Measurements from ENCODE around the gene FABP6. TPM values are rescaled to one million over a fixed set of nuclear protein-coding genes. Genes with fewer than 3 reads are reported as not detected.

The FABP6 gene
- total and polyA plus RNA-seq, 12 donors: 0.13 to 5.9 (median 1.4) TPM

DNA sequence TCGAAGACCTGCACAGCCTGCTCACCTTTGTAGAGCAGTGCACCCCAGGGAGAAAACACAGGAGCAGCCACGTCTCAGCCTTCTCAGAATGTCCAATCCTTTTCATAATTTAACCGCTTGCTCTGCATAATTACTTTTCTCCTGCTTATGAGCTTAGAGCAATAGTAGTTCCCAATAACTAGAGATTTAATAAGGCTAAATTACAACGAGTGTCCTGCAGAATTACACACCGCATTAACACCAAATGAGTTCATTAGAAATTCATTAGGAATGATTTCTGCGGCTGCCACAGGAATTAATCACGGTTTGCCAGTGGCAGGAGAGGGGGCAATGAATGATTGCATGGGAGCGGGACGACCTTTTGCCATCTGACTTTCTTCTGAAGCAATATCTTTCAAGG lies 18.7 kb upstream of the FABP6 start:
- Histone ChIP-seq H3K9me3 (no peaks in the 10 kb centered on the region), H3K4me1 (peaks cover 0 to 5% (median 0%) of the 10 kb centered on the region in 9 donors), H3K27ac (no peak overlapping the region), H3K27me3 (no peaks in the 10 kb centered on the region), H3K36me3 (no peaks in the 10 kb centered on the region), H3K4me3 (no peak overlapping the region)
- WGBS, 2 donors: 86 to 93% methylated on average over 9 of the region's 9 CpGs
- DNase-seq: no peak
- intact Hi-C loops (cut with DNase I): no loop called here
- TF ChIP-seq, protein P1, sequence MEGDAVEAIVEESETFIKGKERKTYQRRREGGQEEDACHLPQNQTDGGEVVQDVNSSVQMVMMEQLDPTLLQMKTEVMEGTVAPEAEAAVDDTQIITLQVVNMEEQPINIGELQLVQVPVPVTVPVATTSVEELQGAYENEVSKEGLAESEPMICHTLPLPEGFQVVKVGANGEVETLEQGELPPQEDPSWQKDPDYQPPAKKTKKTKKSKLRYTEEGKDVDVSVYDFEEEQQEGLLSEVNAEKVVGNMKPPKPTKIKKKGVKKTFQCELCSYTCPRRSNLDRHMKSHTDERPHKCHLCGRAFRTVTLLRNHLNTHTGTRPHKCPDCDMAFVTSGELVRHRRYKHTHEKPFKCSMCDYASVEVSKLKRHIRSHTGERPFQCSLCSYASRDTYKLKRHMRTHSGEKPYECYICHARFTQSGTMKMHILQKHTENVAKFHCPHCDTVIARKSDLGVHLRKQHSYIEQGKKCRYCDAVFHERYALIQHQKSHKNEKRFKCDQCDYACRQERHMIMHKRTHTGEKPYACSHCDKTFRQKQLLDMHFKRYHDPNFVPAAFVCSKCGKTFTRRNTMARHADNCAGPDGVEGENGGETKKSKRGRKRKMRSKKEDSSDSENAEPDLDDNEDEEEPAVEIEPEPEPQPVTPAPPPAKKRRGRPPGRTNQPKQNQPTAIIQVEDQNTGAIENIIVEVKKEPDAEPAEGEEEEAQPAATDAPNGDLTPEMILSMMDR (IDR thresholded peaks at IDR 0.05): no peak
- no peak for ATAC-seq

DNA sequence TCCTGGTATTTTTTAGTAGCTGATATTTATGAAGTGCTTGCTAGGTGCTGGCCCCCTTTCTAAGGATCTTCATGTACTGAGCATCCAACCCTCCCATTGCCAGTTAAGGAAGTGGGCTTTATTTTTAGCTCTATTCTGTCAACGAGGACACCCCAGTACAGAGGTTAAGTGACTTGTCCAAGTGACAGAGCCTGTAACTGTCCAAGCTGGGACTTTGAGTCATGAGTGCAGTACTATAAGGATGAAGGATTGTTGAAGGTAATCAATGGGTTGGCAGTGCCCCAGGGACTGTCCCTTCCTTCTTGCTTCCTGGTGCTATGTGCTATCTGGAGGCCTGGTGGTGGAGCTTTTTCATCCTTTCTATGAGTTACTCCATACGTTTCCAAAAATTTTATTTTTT lies 18.0 kb upstream of the FABP6 start:
- H3K27ac ChIP-seq: no peak overlapping the region
- no peaks in the 10 kb centered on the region for H3K9me3 ChIP-seq
- no peaks in the 10 kb centered on the region for H3K36me3 ChIP-seq
- H3K27me3 ChIP-seq: no peaks in the 10 kb centered on the region
- H3K4me3 ChIP-seq: no peak overlapping the region
- H3K4me1 ChIP-seq: peaks cover 0 to 5% (median 0%) of the 10 kb centered on the region in 9 donors
- peak; percentile 28 to 92 (median 68) for ATAC-seq
- WGBS, 2 donors: 34 to 43% methylated on average over 2 of the region's 2 CpGs
- TF ChIP-seq, protein P1 (IDR thresholded peaks at IDR 0.05): no peak
- intact Hi-C loops (cut with DNase I): no loop called here
- DNase-seq: no peak

DNA sequence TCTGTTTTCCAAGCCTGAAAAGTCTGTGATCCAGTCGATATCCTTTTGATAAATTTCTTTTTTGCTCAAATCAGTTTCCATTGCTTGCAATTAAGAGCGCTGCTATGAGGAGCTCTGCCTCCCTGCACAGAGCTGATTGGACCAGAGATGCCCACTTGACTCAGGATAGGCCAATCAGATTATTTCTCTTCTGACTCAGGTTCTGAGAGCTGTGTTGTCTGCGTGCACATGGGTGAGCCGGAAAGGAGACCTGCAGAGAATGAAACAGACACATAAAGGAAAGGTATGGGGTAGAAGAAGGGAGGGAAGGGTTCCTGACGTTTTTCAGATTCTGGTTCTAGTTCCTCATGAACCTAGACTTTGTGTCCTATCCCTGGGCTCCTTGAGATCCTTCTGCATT lies 15.8 kb upstream of the FABP6 start:
- Histone ChIP-seq H3K27me3 (no peaks in the 10 kb centered on the region), H3K27ac (no peak overlapping the region), H3K36me3 (no peaks in the 10 kb centered on the region), H3K4me3 (no peak overlapping the region), H3K9me3 (no peaks in the 10 kb centered on the region), H3K4me1 (peaks cover 0 to 5% (median 0%) of the 10 kb centered on the region in 9 donors)
- intact Hi-C loops (cut with DNase I): no loop called here
- no peak for ATAC-seq
- no peak for DNase-seq
- TF ChIP-seq, protein P1 (IDR thresholded peaks at IDR 0.05): no peak
- 77 to 90% methylated on average over 5 of the region's 5 CpGs for WGBS, 2 donors

DNA sequence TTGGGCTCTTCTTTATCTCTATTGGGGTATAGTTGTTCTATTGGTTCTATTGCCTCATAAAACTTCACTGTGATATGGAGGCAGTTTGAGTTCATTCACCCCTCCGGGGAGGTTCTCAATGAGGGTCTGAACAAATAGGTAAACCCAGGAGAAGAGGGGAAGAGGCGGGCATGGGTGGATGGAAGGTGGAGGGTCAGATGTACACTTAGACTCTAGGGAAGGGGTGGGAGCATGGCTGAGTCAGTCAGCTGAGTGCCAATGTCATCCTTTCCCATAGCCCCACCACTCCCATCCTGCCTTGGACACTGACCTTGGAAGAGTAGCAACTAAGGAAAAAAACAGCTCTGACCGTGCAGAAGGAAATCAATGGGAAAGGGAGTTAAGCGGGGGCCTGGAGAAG lies 9.9 kb upstream of the FABP6 start:
- 54 to 67% methylated on average over 4 of the region's 4 CpGs for WGBS, 2 donors

More for the DNA sequence above, 9.9 kb upstream of the FABP6 start:
- no peak overlapping the region for H3K4me3 ChIP-seq
- DNase-seq (no peak), ATAC-seq (no peak)
- TF ChIP-seq, protein P1 (IDR thresholded peaks at IDR 0.05): no peak
- no peaks in the 10 kb centered on the region for H3K36me3 ChIP-seq
- H3K27me3 ChIP-seq: no peaks in the 10 kb centered on the region
- H3K9me3 ChIP-seq: no peaks in the 10 kb centered on the region
- intact Hi-C loops (cut with DNase I): no loop called here
- H3K27ac ChIP-seq: no peak overlapping the region
- H3K4me1 ChIP-seq: no peaks in the 10 kb centered on the region
